NCI-H1417 treated with DMSO at 0.1 percent for 48 hours (cell line): Measurements from ENCODE around the gene DIP2B.
"Not testable (repeated sequence)": the region's sequence is repeated elsewhere in the genome, so short reads cannot be mapped to it uniquely, and the experiment has no call there.

Source experiments
- DNase-seq: peaks from one replicate; lab custom pipeline; 2025; lab: John Stamatoyannopoulos, UW

DIP2B gene

GRCh38 chr12:50550530-50551223 is 45.9 kb downstream of the DIP2B start:
- no peak for DNase-seq

- no peak for DNase-seq
Measured at GRCh38 chr12:50551866-50552265, 47.1 kb downstream of the DIP2B start.

GRCh38 chr12:50554651-50555050 is 49.9 kb downstream of the DIP2B start:
- no peak for DNase-seq

- no peak for DNase-seq
Measured at GRCh38 chr12:50555471-50555885, 50.7 kb downstream of the DIP2B start.

GRCh38 chr12:50556273-50556672 is 51.5 kb downstream of the DIP2B start:
- DNase-seq = no peak

- DNase-seq = not testable (repeated sequence)
Measured at GRCh38 chr12:50556796-50557195, 52.0 kb downstream of the DIP2B start.

GRCh38 chr12:50557421-50557820 is 52.6 kb downstream of the DIP2B start:
- DNase-seq = no peak

- DNase-seq = no peak
Measured at GRCh38 chr12:50558970-50559369, 54.2 kb downstream of the DIP2B start.

- DNase-seq = no peak
Measured at GRCh38 chr12:50562520-50563433, 58.0 kb downstream of the DIP2B start.

GRCh38 chr12:50563434-50563787 is 58.6 kb downstream of the DIP2B start:
- no peak for DNase-seq

- no peak for DNase-seq
Measured at GRCh38 chr12:50564237-50564947, 59.6 kb downstream of the DIP2B start.

GRCh38 chr12:50564948-50565297 is 60.1 kb downstream of the DIP2B start:
- DNase-seq = no peak

GRCh38 chr12:50566066-50566465 is 61.3 kb downstream of the DIP2B start:
- DNase-seq = no peak

- no peak for DNase-seq
Measured at GRCh38 chr12:50567926-50568325, 63.1 kb downstream of the DIP2B start.

- DNase-seq = no peak
Measured at GRCh38 chr12:50568338-50569091, 63.7 kb downstream of the DIP2B start.

- DNase-seq = no peak
Measured at GRCh38 chr12:50569321-50569720, 64.5 kb downstream of the DIP2B start.

- DNase-seq = no peak
Measured at GRCh38 chr12:50569876-50570275, 65.1 kb downstream of the DIP2B start.

- no peak for DNase-seq
Measured at GRCh38 chr12:50571786-50572185, 67.0 kb downstream of the DIP2B start.

GRCh38 chr12:50572287-50572686 is 67.5 kb downstream of the DIP2B start:
- DNase-seq = no peak

- DNase-seq = no peak
Measured at GRCh38 chr12:50572760-50573159, 68.0 kb downstream of the DIP2B start.

GRCh38 chr12:50573271-50573670 is 68.5 kb downstream of the DIP2B start:
- no peak for DNase-seq
